Measurements from ENCODE around the gene TRMT2A.

The TRMT2A gene

GRCh38 chr22:20110359-20110985, 6.6 kb downstream of the TRMT2A start:
- TF ChIP-seq CTCF (IDR thresholded peaks at IDR 0.05; ENCODE audit: low read depth, low read length), result no peak
- no peak for DNase-seq (ENCODE audit: extremely low read depth, low read depth)

- DNase-seq (ENCODE audit: extremely low read depth, low read depth), result no peak
- no peak for TF ChIP-seq CTCF (IDR thresholded peaks at IDR 0.05; ENCODE audit: low read depth, low read length)
Measured at GRCh38 chr22:20109411-20110358, 7.3 kb downstream of the TRMT2A start.

- DNase-seq (ENCODE audit: extremely low read depth, low read depth), result no peak
- no peak for TF ChIP-seq CTCF (IDR thresholded peaks at IDR 0.05; ENCODE audit: low read depth, low read length)
Measured at GRCh38 chr22:20108757-20109230, 8.2 kb downstream of the TRMT2A start.

- no peak for DNase-seq (ENCODE audit: extremely low read depth, low read depth)
- TF ChIP-seq CTCF (IDR thresholded peaks at IDR 0.05; ENCODE audit: low read depth, low read length), result no peak
Measured at GRCh38 chr22:20107951-20108756, 8.9 kb downstream of the TRMT2A start.

GRCh38 chr22:20107471-20107901, 9.5 kb downstream of the TRMT2A start:
- no peak for TF ChIP-seq CTCF (IDR thresholded peaks at IDR 0.05; ENCODE audit: low read depth, low read length)
- no peak for DNase-seq (ENCODE audit: extremely low read depth, low read depth)

- no peak for DNase-seq (ENCODE audit: extremely low read depth, low read depth)
- TF ChIP-seq CTCF (IDR thresholded peaks at IDR 0.05; ENCODE audit: low read depth, low read length), result no peak
Measured at GRCh38 chr22:20106849-20107237, 10.2 kb downstream of the TRMT2A start.
